Kidney (tissue), 14 donors: Measurements from ENCODE around the gene AFAP1L2. TPM values are rescaled to one million over a fixed set of nuclear protein-coding genes. Genes with fewer than 3 reads are reported as not detected.

ENCODE experiments used
- DNase-seq, 5 donors: peaks; one replicate each; pipeline ENCODE4 v3.0.0-alpha.2; 2013 to 2020
- FAIRE-seq: peaks from 2 replicates; lab custom pipeline; 2012; peaks lifted over from hg19 to GRCh38; lab: Jason Lieb, UNC
- H3K27ac ChIP-seq, 2 donors: one replicate each; pipeline ENCODE4 v1.7.0; 2013; ENCODE audit warnings: low read depth in 2 of 2, low read length in 2 of 2, inconsistent platforms in 1 of 2
- H3K27me3 ChIP-seq: one replicate; pipeline ENCODE4 v1.7.1; 2013; ENCODE audit warnings: low read length, inconsistent platforms; ENCODE audit not compliant: control insufficient read depth, insufficient read depth
- H3K36me3 ChIP-seq, 3 donors: one replicate each; pipeline versions ENCODE4 v1.7.0 to v1.7.1; 2013; ENCODE audit warnings: low read length in 3 of 3, control low read depth in 1 of 3, inconsistent platforms in 1 of 3; ENCODE audit not compliant: insufficient read depth in 3 of 3, control insufficient read depth in 2 of 3
- H3K4me1 ChIP-seq, 3 donors: one replicate each; pipeline versions ENCODE4 v1.7.0 to v1.7.1; 2013; ENCODE audit warnings: low read length in 3 of 3, inconsistent platforms in 1 of 3, low read depth in 1 of 3; ENCODE audit not compliant: control insufficient read depth in 2 of 3, insufficient read depth in 2 of 3
- H3K4me3 ChIP-seq, 3 donors: one replicate each; pipeline versions ENCODE4 v1.7.0 to v1.8.1; 2013; ENCODE audit warnings: low read length in 3 of 3, control low read depth in 1 of 3, inconsistent platforms in 1 of 3
- H3K9ac ChIP-seq, 3 donors: one replicate each; pipeline versions ENCODE4 v1.7.0 to v1.7.1; 2013; ENCODE audit warnings: low read length in 3 of 3, control low read depth in 1 of 3, inconsistent platforms in 1 of 3
- H3K9me3 ChIP-seq, 3 donors: one replicate each; pipeline versions ENCODE4 v1.7.0 to v1.7.1; 2013; ENCODE audit warnings: low read length in 3 of 3, control low read depth in 1 of 3, inconsistent platforms in 1 of 3; ENCODE audit not compliant: control insufficient read depth in 2 of 3, insufficient read depth in 1 of 3
- CTCF ChIP-seq: IDR thresholded peaks from 3 replicates; pipeline ENCODE4 v1.5.1; 2012; ENCODE audit warnings: mild to moderate bottlenecking, moderate library complexity, borderline replicate concordance; ENCODE audit not compliant: insufficient read depth; ENCODE audit errors: extremely low read depth
- intact Hi-C: fragments of 100-400 bp; cut with DNase I; formaldehyde crosslinking; loops from one replicate; pipeline ENCODE4 v1.11.1; 2022
- polyA plus RNA-seq: library from polyadenylated mRNA; stranded (reverse); fragments of 350-450 nt; fragmentation: Illumina TruSeq; extraction: RNeasy Lipid Tissue Mini Kit (QIAGEN cat#74804); gene quantifications from one replicate; pipeline ENCODE4 v1.2.3, GENCODE V29; 2014; ENCODE audit warnings: low read depth, low replicate concordance; ENCODE audit not compliant: insufficient read depth
- total RNA-seq: library from RNA; stranded (reverse); fragmentation: NEBNext Ultra II Directional; extraction: Animal tissue kit (Norgen Biotek cat#: 25700); gene quantifications from one replicate; pipeline ENCODE4 v1.2.1, GENCODE V29; 2021
- donor health status: control.
- donor health status: control.
- donor health status: control.
- donor health status: control.
- donor health status: control.
- donor health status: DM: yes; HTN: yes; CAD: no.
- donor health status: Normal renal cell carcinoma (clear cell type).

The AFAP1L2 gene
- total and polyA plus RNA-seq, 2 donors from 2014 or later = 19.8 to 24.0 TPM

- Histone ChIP-seq H3K27me3 (no peaks in the 10 kb centered on the region), H3K9ac (no peak overlapping the region), H3K27ac (no peak overlapping the region), H3K9me3 (no peaks in the 10 kb centered on the region), H3K4me3 (no peak overlapping the region), H3K4me1 (peaks cover 0 to 28% (median 21%) of the 10 kb centered on the region in 3 donors), H3K36me3 (no peaks in the 10 kb centered on the region)
- no peak for TF ChIP-seq CTCF
- intact Hi-C loops = no loop called here
- DNase-seq (no peak), FAIRE-seq (no peak)
Observed at GRCh38 chr10:114394531-114394930, 9.8 kb downstream of the AFAP1L2 start.

DNA sequence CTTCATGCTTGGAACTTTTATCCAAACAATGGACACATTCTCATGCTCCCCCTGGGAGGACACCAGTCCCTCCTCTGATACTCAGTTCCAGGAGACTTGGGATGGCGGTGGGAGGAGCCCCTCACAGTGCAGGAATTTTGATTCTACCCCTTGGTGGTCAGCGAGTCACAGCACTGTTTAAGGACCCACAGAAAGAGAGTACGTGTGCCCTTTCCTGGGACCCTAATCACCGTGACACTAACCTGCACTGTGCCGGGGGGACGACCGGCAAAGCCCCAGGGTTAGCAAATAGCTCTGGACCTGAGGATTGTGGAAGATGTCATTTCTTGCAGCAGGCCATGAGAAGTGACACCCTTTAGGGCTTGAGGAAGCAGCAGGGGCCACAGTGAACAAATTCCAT, 10.4 kb downstream of the AFAP1L2 start:
- no peak overlapping the region for H3K9ac ChIP-seq
- intact Hi-C loops = no loop called here
- no peaks in the 10 kb centered on the region for H3K9me3 ChIP-seq
- DNase-seq (no peak), FAIRE-seq (no peak)
- H3K36me3 ChIP-seq = no peaks in the 10 kb centered on the region
- no peak for TF ChIP-seq CTCF
- no peaks in the 10 kb centered on the region for H3K27me3 ChIP-seq
- H3K4me1 ChIP-seq = peaks cover 0 to 27% (median 22%) of the 10 kb centered on the region in 3 donors
- H3K4me3 ChIP-seq = no peak overlapping the region
- peak overlapping the region in 1 of 2 donors; percentile 48 for H3K27ac ChIP-seq

DNA sequence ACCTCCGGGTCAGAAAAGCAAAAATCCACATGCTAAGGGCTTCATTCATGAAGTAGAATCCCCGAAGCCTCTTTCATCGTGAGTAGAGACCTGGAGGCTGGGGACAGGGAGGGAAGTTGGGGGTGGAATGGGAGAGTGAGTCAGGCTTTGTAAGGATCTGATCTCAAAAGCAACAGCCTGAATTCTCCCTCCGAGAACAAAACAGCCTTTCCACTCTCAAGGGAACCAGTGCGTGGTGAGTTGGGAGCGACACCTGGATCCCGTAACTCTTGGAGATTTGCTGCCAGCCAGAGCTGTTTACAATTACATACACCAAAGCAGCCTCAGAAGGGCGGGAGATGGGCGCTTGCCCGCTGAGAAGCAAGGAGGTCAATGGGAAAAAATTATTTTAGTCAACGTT, 10.8 kb downstream of the AFAP1L2 start:
- H3K27ac ChIP-seq = peak overlapping the region in 1 of 2 donors; percentile 51
- no peak overlapping the region for H3K4me3 ChIP-seq
- no peak for TF ChIP-seq CTCF
- H3K36me3 ChIP-seq = no peaks in the 10 kb centered on the region
- FAIRE-seq (no peak), DNase-seq (peak in 3 of 5 donors; percentile 58 to 72 (median 69))
- peaks cover 0 to 30% (median 22%) of the 10 kb centered on the region in 3 donors for H3K4me1 ChIP-seq
- H3K27me3 ChIP-seq = no peaks in the 10 kb centered on the region
- H3K9me3 ChIP-seq = no peaks in the 10 kb centered on the region
- intact Hi-C loops = no loop called here
- H3K9ac ChIP-seq = peak overlapping the region in 1 of 3 donors; percentile 55
